WERI-Rb-1 (cell line): ENCODE results near the gene C1orf232.

Source experiments
- DNase-seq: peaks from one replicate; pipeline ENCODE4 v3.0.0-alpha.2; 2020
- H3K27ac ChIP-seq: fragments of 250-450 bp; sonication (Bioruptor Pico); 2 replicates; pipeline ENCODE4 v1.5.1; 2020; ENCODE audit warnings: mild to moderate bottlenecking, moderate library complexity
- H3K27me3 ChIP-seq: fragments of 250-450 bp; sonication (Bioruptor Pico); 2 replicates; pipeline ENCODE4 v1.5.1; 2021; ENCODE audit warnings: mild to moderate bottlenecking, low read depth, moderate library complexity; ENCODE audit not compliant: insufficient read depth, severe bottlenecking
- H3K36me3 ChIP-seq: fragments of 250-450 bp; sonication (Bioruptor Pico); 2 replicates; pipeline ENCODE4 v1.5.1; 2020; ENCODE audit warnings: mild to moderate bottlenecking, moderate library complexity
- H3K4me3 ChIP-seq: 2 replicates; pipeline ENCODE4 v1.5.1; 2011; ENCODE audit warnings: low read depth, mild to moderate bottlenecking, control low read depth, low read length
- H3K9me3 ChIP-seq: fragments of 250-450 bp; sonication (Bioruptor Pico); 2 replicates; pipeline ENCODE4 v1.5.1; 2021; ENCODE audit warnings: mild to moderate bottlenecking, moderate library complexity; ENCODE audit not compliant: severe bottlenecking
- CTCF ChIP-seq: IDR thresholded peaks from 2 replicates; pipeline ENCODE4 v1.5.1; 2011; ENCODE audit warnings: low read depth, mild to moderate bottlenecking, control low read depth, inconsistent platforms, low read length

The C1orf232 gene

DNA sequence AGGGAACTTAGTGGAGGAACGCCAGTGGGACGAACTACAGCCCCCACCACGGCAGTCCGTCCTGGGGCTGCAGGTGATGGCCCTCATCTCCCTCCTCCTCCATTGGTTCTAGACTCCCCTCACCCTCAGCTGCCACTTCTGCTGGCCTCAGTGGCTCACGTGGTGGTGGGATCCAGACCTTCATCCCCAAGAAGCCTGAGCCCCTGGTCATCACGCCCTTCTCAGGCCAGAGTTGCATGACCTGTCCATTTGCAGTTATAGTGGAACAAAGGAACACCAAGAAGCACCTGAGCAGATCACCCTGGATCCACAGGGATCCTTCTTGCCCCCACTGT is 22.8 kb downstream of the C1orf232 start:
- no peak overlapping the region for H3K4me3 ChIP-seq
- no peaks in the 10 kb centered on the region for H3K36me3 ChIP-seq
- no peak overlapping the region for H3K27ac ChIP-seq
- no peaks in the 10 kb centered on the region for H3K9me3 ChIP-seq
- H3K27me3 ChIP-seq = no peaks in the 10 kb centered on the region
- DNase-seq = no peak
- no peak for TF ChIP-seq CTCF

DNA sequence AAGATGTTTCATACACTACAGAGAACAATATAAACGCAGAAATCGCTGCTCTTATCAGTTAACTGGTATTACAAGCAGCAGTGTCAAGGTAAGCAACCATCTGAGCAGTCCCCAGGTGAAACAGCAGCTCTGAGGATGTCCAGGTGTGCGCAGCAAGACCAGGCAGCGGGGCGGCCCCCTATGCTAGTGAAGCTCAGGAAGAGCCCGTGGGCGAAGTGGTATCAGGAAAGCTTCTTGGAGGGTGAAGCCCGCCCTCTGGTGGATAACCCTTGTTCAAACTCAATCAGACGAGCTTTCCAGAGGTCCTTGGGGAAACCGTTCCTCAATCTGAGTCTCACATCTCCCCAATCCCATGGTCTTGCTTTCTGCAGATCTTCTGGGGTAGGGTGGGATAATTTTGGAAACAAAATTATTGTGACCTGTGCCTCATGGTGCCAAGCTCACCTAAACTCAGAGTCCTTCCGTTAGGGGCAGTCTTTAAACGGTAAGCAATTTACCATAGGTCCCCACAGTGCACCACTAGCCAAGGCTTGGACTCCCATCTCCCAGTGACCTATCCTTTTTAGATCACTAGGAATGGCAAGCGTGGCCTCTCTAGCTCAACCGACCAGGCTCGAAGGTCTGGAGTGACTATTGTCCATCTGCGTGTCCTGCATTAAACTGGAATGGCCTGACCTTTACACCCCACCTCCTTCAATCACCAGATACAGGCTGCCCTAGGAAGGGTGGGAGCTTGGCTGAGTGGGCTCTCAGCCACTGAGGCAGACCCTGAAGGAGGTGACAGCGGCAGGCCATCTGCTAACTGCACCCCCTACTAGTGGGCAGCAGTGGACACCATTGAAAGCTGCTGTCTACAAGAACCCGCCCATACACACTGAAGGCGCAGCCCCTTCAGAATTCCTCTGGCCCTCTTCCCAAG is 23.5 kb downstream of the C1orf232 start:
- peak; percentile 82 for TF ChIP-seq CTCF
- H3K4me3 ChIP-seq = no peak overlapping the region
- H3K27me3 ChIP-seq = no peaks in the 10 kb centered on the region

GRCh38 chr1:26142159-26142558 is 26.6 kb downstream of the C1orf232 start:
- no peak for TF ChIP-seq CTCF
- no peak overlapping the region for H3K27ac ChIP-seq
- no peaks in the 10 kb centered on the region for H3K27me3 ChIP-seq
- H3K36me3 ChIP-seq = no peaks in the 10 kb centered on the region
- no peak for DNase-seq
- no peaks in the 10 kb centered on the region for H3K9me3 ChIP-seq
- no peak overlapping the region for H3K4me3 ChIP-seq

More for the DNA sequence above, 23.5 kb downstream of the C1orf232 start:
- H3K27ac ChIP-seq = no peak overlapping the region
- no peaks in the 10 kb centered on the region for H3K36me3 ChIP-seq
- peak; percentile 84 for DNase-seq
- no peaks in the 10 kb centered on the region for H3K9me3 ChIP-seq

DNA sequence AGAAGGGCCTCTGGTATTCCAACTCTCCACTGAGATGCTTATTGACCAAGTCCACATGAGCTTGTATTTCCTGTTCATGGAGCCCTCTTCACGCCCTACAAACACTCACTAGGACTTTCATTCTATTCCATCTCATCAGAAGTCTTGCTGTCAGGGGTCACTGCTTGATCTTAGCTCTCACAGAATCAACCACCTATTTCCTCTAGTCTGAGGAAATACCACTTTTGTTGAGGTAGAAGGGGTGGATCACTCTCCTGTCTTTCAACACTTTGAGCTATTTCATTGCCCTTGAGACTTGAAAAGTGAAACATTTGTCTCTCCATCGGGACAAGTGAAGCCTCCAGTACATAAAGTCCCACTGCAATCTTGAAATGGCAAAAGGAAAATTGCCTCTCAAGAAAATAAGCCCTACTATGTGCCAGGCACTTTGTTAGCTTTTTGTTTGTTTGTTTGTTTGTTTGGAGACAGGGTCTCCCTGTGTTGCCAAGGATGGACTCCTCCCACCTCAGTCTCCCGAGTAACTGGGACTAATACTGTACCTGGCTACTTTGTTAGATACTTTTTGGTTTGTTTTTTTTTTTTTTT is 29.7 kb downstream of the C1orf232 start:
- Histone ChIP-seq H3K27me3 (no peaks in the 10 kb centered on the region), H3K36me3 (no peaks in the 10 kb centered on the region), H3K9me3 (peaks cover 3% of the 10 kb centered on the region), H3K4me3 (no peak overlapping the region), H3K27ac (no peak overlapping the region)
- no peak for DNase-seq
- no peak for TF ChIP-seq CTCF

- Histone ChIP-seq H3K9me3 (peaks cover 3% of the 10 kb centered on the region), H3K27me3 (no peaks in the 10 kb centered on the region), H3K4me3 (no peak overlapping the region), H3K27ac (no peak overlapping the region), H3K36me3 (no peaks in the 10 kb centered on the region)
- no peak for TF ChIP-seq CTCF
- no peak for DNase-seq
Observed at GRCh38 chr1:26134466-26134865, 34.3 kb downstream of the C1orf232 start.

GRCh38 chr1:26132834-26133167 is 36.0 kb downstream of the C1orf232 start:
- Histone ChIP-seq H3K4me3 (no peak overlapping the region), H3K27me3 (no peaks in the 10 kb centered on the region), H3K27ac (no peak overlapping the region), H3K9me3 (peaks cover 3% of the 10 kb centered on the region), H3K36me3 (no peaks in the 10 kb centered on the region)
- DNase-seq = no peak
- no peak for TF ChIP-seq CTCF
